GM19463 (cell line): Measurements from ENCODE around the gene EHMT1.

ENCODE experiments used
- ATAC-seq: cut with Tn5 transposase; IDR thresholded peaks from one replicate; pipeline ENCODE4 v1.9.1; 2021; ENCODE audit warnings: mild to moderate bottlenecking, moderate library complexity; ENCODE audit not compliant: unreplicated experiment

Gene EHMT1

GRCh38 chr9:137734181-137734580 lies 115.4 kb downstream of the EHMT1 start:
- no peak for ATAC-seq

- peak; percentile 82 for ATAC-seq
Observed at GRCh38 chr9:137738182-137738696, 119.4 kb downstream of the EHMT1 start.

GRCh38 chr9:137738703-137739102 lies 119.9 kb downstream of the EHMT1 start:
- no peak for ATAC-seq

GRCh38 chr9:137739371-137740309 lies 120.8 kb downstream of the EHMT1 start:
- ATAC-seq, result no peak

GRCh38 chr9:137740312-137740711 lies 121.5 kb downstream of the EHMT1 start:
- no peak for ATAC-seq

GRCh38 chr9:137741330-137741729 lies 122.5 kb downstream of the EHMT1 start:
- no peak for ATAC-seq

GRCh38 chr9:137742698-137743097 lies 123.9 kb downstream of the EHMT1 start:
- no peak for ATAC-seq

GRCh38 chr9:137743695-137744094 lies 124.9 kb downstream of the EHMT1 start:
- no peak for ATAC-seq

GRCh38 chr9:137744632-137745183 lies 125.9 kb downstream of the EHMT1 start:
- ATAC-seq, result no peak

GRCh38 chr9:137745541-137745991 lies 126.8 kb downstream of the EHMT1 start:
- ATAC-seq, result peak; percentile 67

GRCh38 chr9:137748311-137748710 lies 129.5 kb downstream of the EHMT1 start:
- ATAC-seq, result no peak

GRCh38 chr9:137748741-137749140 lies 129.9 kb downstream of the EHMT1 start:
- no peak for ATAC-seq

- no peak for ATAC-seq
Observed at GRCh38 chr9:137749511-137749910, 130.7 kb downstream of the EHMT1 start.

- ATAC-seq, result no peak
Observed at GRCh38 chr9:137750007-137750406, 131.2 kb downstream of the EHMT1 start.

GRCh38 chr9:137750566-137750965 lies 131.8 kb downstream of the EHMT1 start:
- no peak for ATAC-seq

GRCh38 chr9:137751616-137752015 lies 132.8 kb downstream of the EHMT1 start:
- ATAC-seq, result no peak

GRCh38 chr9:137752426-137752825 lies 133.6 kb downstream of the EHMT1 start:
- no peak for ATAC-seq

- no peak for ATAC-seq
Observed at GRCh38 chr9:137753192-137753765, 134.5 kb downstream of the EHMT1 start.

- ATAC-seq, result no peak
Observed at GRCh38 chr9:137755261-137755927, 136.6 kb downstream of the EHMT1 start.

- ATAC-seq, result no peak
Observed at GRCh38 chr9:137756045-137756744, 137.4 kb downstream of the EHMT1 start.
